ENCODE data around the gene RABGAP1L.

GRCh38 chr1:174701565-174701964 is 542.2 kb downstream of the RABGAP1L start:
- no peak for TF ChIP-seq EP300 (IDR thresholded peaks at IDR 0.05)
- TF ChIP-seq POLR2A (IDR thresholded peaks at IDR 0.05) = no peak
- no peak for TF ChIP-seq CTCF (IDR thresholded peaks at IDR 0.05)
- no peak for TF ChIP-seq POLR2AphosphoS5 (IDR thresholded peaks at IDR 0.05)
